Suprapubic skin (tissue), 4 donors: Measurements from ENCODE around the gene WDFY4. TPM values are rescaled to one million over a fixed set of nuclear protein-coding genes. Genes with fewer than 3 reads are reported as not detected.

Source experiments
- DNase-seq, 2 donors: peaks; one replicate each; pipeline ENCODE4 v3.0.0-alpha.2; 2019; ENCODE audit warnings: low spot score in 2 of 2
- H3K27ac ChIP-seq: fragments of 200-600 bp; sonication (generic); one replicate; pipeline ENCODE4 v1.5.1; 2019
- H3K27me3 ChIP-seq: fragments of 200-600 bp; sonication (generic); one replicate; pipeline ENCODE4 v1.5.1; 2019
- H3K36me3 ChIP-seq: fragments of 200-600 bp; sonication (generic); one replicate; pipeline ENCODE4 v1.5.1; 2019
- H3K4me1 ChIP-seq: fragments of 200-600 bp; sonication (generic); one replicate; pipeline ENCODE4 v1.5.1; 2019
- H3K4me3 ChIP-seq: fragments of 200-600 bp; sonication (generic); one replicate; pipeline ENCODE4 v1.5.1; 2019; ENCODE audit warnings: mild to moderate bottlenecking
- H3K9me3 ChIP-seq: fragments of 200-600 bp; sonication (generic); one replicate; pipeline ENCODE4 v1.5.1; 2019
- CTCF ChIP-seq, 2 donors: fragments of 200-600 bp in 1 of 2; fragments of 450-650 bp in 1 of 2; sonication (generic) in 1 of 2; IDR thresholded peaks; one replicate each; pipeline ENCODE4 v1.5.1; 2016 to 2019; ENCODE audit warnings: antibody characterized with exemption in 2 of 2, mild to moderate bottlenecking in 1 of 2, moderate library complexity in 1 of 2
- EP300 ChIP-seq: sonication (generic); formaldehyde crosslinking; IDR thresholded peaks from one replicate; pipeline ENCODE4 v1.6.1; 2017; ENCODE audit warnings: antibody characterized with exemption
- POLR2A ChIP-seq, 2 donors: fragments of 450-650 bp; IDR thresholded peaks; one replicate each; pipeline ENCODE4 v1.6.1; 2017; ENCODE audit warnings: antibody characterized with exemption in 2 of 2, mild to moderate bottlenecking in 2 of 2, moderate library complexity in 2 of 2
- POLR2AphosphoS5 ChIP-seq, 3 donors: sonication (generic); formaldehyde crosslinking; IDR thresholded peaks; one replicate each; pipeline ENCODE4 v1.6.1; 2017; ENCODE audit warnings: antibody characterized with exemption in 3 of 3
- WGBS: methylation state at CpG from one replicate; pipeline ENCODE4 v1.1.5; 2018; 5-methylcytosine and 5-hydroxymethylcytosine counted together
- total RNA-seq, 4 donors: library from RNA; depleted of rRNA; stranded (reverse); fragments of >200 nt; gene quantifications; one replicate each; pipeline ENCODE4 v1.1.0, GENCODE V29; 2016

The WDFY4 gene
- total RNA-seq, 4 donors from 2014 or later: 0.57 to 2.9 (median 1.0) TPM

GRCh38 chr10:48894911-48895802 lies 210.5 kb downstream of the WDFY4 start:
- no peak overlapping the region for H3K4me3 ChIP-seq
- 77% methylated on average over 4 of the region's 6 CpGs for WGBS
- peak in 1 of 2 donors; percentile 39 for DNase-seq
- H3K27ac ChIP-seq: peak overlapping the region; percentile 79
- H3K27me3 ChIP-seq: no peaks in the 10 kb centered on the region
- no peak for TF ChIP-seq POLR2AphosphoS5 (IDR thresholded peaks at IDR 0.05)
- no peaks in the 10 kb centered on the region for H3K9me3 ChIP-seq
- H3K4me1 ChIP-seq: peaks cover 13% of the 10 kb centered on the region
- H3K36me3 ChIP-seq: no peaks in the 10 kb centered on the region

- DNase-seq: no peak
- TF ChIP-seq CTCF (IDR thresholded peaks at IDR 0.05) (no peak), POLR2AphosphoS5 (IDR thresholded peaks at IDR 0.05) (no peak), POLR2A (IDR thresholded peaks at IDR 0.05) (no peak), EP300 (no peak)
- no peaks in the 10 kb centered on the region for H3K36me3 ChIP-seq
- H3K4me3 ChIP-seq: no peak overlapping the region
- H3K27ac ChIP-seq: peak overlapping the region; percentile 79
- H3K4me1 ChIP-seq: peaks cover 13% of the 10 kb centered on the region
- H3K27me3 ChIP-seq: no peaks in the 10 kb centered on the region
- H3K9me3 ChIP-seq: no peaks in the 10 kb centered on the region
- 45% methylated on average over 3 of the region's 3 CpGs for WGBS
These were observed 211.1 kb downstream of the WDFY4 start for GRCh38 chr10:48895803-48896195.

- 45% methylated on average over 6 of the region's 13 CpGs for whole genome bisulfite sequencing
- Histone ChIP-seq H3K4me1 (peaks cover 13% of the 10 kb centered on the region), H3K36me3 (no peaks in the 10 kb centered on the region), H3K4me3 (no peak overlapping the region), H3K27me3 (no peaks in the 10 kb centered on the region), H3K9me3 (no peaks in the 10 kb centered on the region), H3K27ac (peak overlapping the region; percentile 79)
- peak in 1 of 2 donors; percentile 62 for DNase-seq
- TF ChIP-seq EP300: no peak
- TF ChIP-seq POLR2A (IDR thresholded peaks at IDR 0.05): no peak
- no peak for TF ChIP-seq POLR2AphosphoS5 (IDR thresholded peaks at IDR 0.05)
- no peak for TF ChIP-seq CTCF (IDR thresholded peaks at IDR 0.05)
These were observed 212.2 kb downstream of the WDFY4 start for GRCh38 chr10:48896756-48897440.

GRCh38 chr10:48897441-48897790 lies 212.7 kb downstream of the WDFY4 start:
- DNase-seq: peak in 1 of 2 donors; percentile 24
- WGBS: 85% methylated on average over 10 of the region's 10 CpGs

GRCh38 chr10:48898426-48898825 lies 213.8 kb downstream of the WDFY4 start:
- no peak for TF ChIP-seq POLR2AphosphoS5 (IDR thresholded peaks at IDR 0.05)
- no peak for TF ChIP-seq POLR2A (IDR thresholded peaks at IDR 0.05)
- TF ChIP-seq CTCF (IDR thresholded peaks at IDR 0.05): no peak
- no peak for TF ChIP-seq EP300
- Histone ChIP-seq H3K4me1 (peaks cover 13% of the 10 kb centered on the region), H3K9me3 (no peaks in the 10 kb centered on the region), H3K4me3 (no peak overlapping the region), H3K27me3 (no peaks in the 10 kb centered on the region), H3K27ac (no peak overlapping the region), H3K36me3 (no peaks in the 10 kb centered on the region)
- 100% methylated on average over 1 of the region's 1 CpG for WGBS
- no peak for DNase-seq

More at GRCh38 chr10:48897441-48897790, 212.7 kb downstream of the WDFY4 start:
- Histone ChIP-seq H3K4me3 (no peak overlapping the region), H3K27me3 (no peaks in the 10 kb centered on the region), H3K4me1 (peaks cover 13% of the 10 kb centered on the region), H3K27ac (no peak overlapping the region), H3K9me3 (no peaks in the 10 kb centered on the region), H3K36me3 (no peaks in the 10 kb centered on the region)
- TF ChIP-seq EP300 (no peak), POLR2A (IDR thresholded peaks at IDR 0.05) (no peak), POLR2AphosphoS5 (IDR thresholded peaks at IDR 0.05) (no peak), CTCF (IDR thresholded peaks at IDR 0.05) (no peak)
